Measurements from ENCODE around the gene ATXN7L1. TPM values are rescaled to one million over a fixed set of nuclear protein-coding genes. Genes with fewer than 3 reads are reported as not detected.
"Not testable (repeated sequence)": the region's sequence is repeated elsewhere in the genome, so short reads cannot be mapped to it uniquely, and the experiment has no call there.

Gene ATXN7L1
- total and polyA plus RNA-seq, 2 of the 13 experiments (the other 11 are each of a cell fraction or from before 2014, with no cell fraction given), result 4.1 to 7.8 TPM

DNA sequence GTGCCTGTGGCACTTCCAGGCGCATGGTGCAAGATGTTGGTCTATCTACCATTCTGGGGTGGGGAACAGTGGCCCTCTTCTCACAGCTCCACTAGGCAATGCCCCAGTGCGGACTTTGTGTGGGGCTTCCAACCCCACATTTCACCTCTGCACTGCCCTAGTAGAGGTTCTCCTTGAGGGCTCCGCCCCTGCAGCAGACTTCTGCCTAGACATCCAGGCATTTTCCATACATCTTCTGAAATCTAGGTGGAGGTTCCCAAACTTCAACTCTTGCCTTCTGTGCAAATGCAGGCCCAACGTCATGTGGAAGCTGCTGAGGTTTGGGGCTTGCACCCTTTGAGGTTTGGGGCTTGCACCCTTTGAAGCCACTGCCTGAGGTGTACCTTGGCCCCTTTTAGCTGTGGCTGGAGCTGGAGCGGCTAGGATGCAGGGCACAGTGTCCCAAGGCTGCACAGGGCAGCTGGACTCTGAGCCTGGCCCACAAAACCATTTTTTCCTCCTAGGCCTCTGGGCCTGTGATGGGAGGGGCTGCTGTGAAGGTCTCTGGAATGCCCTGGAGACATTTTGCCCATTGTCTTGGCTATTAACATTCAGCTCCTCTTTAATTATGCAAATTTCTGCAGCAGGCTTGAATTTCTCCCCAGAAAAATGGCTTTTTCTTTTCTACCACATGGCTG is 164.5 kb downstream of the ATXN7L1 start (continued):
- TF ChIP-seq, protein P1, sequence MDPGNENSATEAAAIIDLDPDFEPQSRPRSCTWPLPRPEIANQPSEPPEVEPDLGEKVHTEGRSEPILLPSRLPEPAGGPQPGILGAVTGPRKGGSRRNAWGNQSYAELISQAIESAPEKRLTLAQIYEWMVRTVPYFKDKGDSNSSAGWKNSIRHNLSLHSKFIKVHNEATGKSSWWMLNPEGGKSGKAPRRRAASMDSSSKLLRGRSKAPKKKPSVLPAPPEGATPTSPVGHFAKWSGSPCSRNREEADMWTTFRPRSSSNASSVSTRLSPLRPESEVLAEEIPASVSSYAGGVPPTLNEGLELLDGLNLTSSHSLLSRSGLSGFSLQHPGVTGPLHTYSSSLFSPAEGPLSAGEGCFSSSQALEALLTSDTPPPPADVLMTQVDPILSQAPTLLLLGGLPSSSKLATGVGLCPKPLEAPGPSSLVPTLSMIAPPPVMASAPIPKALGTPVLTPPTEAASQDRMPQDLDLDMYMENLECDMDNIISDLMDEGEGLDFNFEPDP (CRISPR knock-in tag; conservative IDR thresholded peaks at IDR 0.05), result 0 out of 2 replicates have a peak, but pooled peaks have one; percentile 46
- TF ChIP-seq KDM6A (CRISPR knock-in tag; IDR thresholded peaks at IDR 0.05; ENCODE audit: low read depth), result no peak
- no peak for TF ChIP-seq ZNF292 (CRISPR knock-in tag; IDR thresholded peaks at IDR 0.05; ENCODE audit: borderline replicate concordance, low read depth)
- 0 out of 2 replicates have a peak, but pooled peaks have one; percentile 25 for TF ChIP-seq TOPORS (CRISPR knock-in tag; IDR thresholded peaks at IDR 0.05)
- 0 out of 2 replicates have a peak, but pooled peaks have one; percentile 54 for TF ChIP-seq CBX5 (CRISPR knock-in tag; IDR thresholded peaks at IDR 0.05; ENCODE audit: borderline replicate concordance)
- TF ChIP-seq PAF1 (CRISPR knock-in tag; IDR thresholded peaks at IDR 0.05), result no peak
- TF ChIP-seq, protein P2, sequence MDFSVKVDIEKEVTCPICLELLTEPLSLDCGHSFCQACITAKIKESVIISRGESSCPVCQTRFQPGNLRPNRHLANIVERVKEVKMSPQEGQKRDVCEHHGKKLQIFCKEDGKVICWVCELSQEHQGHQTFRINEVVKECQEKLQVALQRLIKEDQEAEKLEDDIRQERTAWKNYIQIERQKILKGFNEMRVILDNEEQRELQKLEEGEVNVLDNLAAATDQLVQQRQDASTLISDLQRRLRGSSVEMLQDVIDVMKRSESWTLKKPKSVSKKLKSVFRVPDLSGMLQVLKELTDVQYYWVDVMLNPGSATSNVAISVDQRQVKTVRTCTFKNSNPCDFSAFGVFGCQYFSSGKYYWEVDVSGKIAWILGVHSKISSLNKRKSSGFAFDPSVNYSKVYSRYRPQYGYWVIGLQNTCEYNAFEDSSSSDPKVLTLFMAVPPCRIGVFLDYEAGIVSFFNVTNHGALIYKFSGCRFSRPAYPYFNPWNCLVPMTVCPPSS (IDR thresholded peaks at IDR 0.05), result no peak
- TF ChIP-seq SAFB2 (CRISPR knock-in tag; IDR thresholded peaks at IDR 0.05; ENCODE audit: borderline replicate concordance, low read depth), result no peak

DNA sequence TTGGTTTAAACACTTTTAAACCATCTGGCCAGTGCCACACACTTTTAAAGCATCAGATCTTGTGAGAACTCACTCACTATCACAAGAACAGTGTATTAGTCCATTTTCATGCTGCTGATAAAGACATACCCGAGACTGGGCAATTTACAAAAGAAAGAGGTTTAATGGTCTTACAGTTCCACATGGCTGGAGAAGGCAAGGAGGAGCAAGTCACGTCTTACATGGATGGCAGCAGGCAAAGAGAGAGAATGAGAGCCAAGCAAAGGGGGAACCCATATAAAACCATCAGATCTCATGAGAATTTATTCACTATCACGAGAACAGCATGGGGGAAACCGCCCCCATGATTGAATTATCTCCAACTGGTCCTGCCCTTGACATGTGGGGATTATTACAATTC is 165.7 kb downstream of the ATXN7L1 start:
- H3K27ac ChIP-seq (ENCODE audit: extremely low read length, insufficient read depth, low read length); intact Hi-C loops (cut with micrococcal nuclease; ENCODE audit: unreplicated experiment); POLR2A ChIA-PET; H3K79me2 ChIP-seq (ENCODE audit: insufficient read depth, low read length); H3K4me1 ChIP-seq (ENCODE audit: insufficient read depth, low read length); FAIRE-seq; H3K4me3 ChIP-seq (replicated peaks in 1 of 3; ENCODE audit: insufficient read depth in 1 of 3, low read depth in 2 of 3, low read length in 3 of 3); BruUV-seq (replicated peaks); H3K27me3 ChIP-seq (ENCODE audit: control insufficient read depth in 1 of 2, insufficient read depth in 2 of 2, low read length in 2 of 2); H4K20me1 ChIP-seq (ENCODE audit: insufficient read depth, low read length); H3K4me2 ChIP-seq (ENCODE audit: low read depth, low read length); DNase-seq (ENCODE audit: low spot score); in situ Hi-C loops (cut with HindIII; ENCODE audit: extremely low pct_ligation_motif_present, low pct_unique_long_range_greater_than_20kb); ATAC-seq; H3K9ac ChIP-seq (ENCODE audit: insufficient read depth, low read depth, low read length); H2AFZ ChIP-seq (ENCODE audit: low read length); H3K36me3 ChIP-seq (replicated peaks in 1 of 2; ENCODE audit: control insufficient read depth in 1 of 2, insufficient read depth in 2 of 2, low read length in 2 of 2); CTCF ChIA-PET (ENCODE audit: low intra/inter-chr PET ratio, low total read pairs): not testable (repeated sequence)
- H3K9me3 ChIP-seq (ENCODE audit: low read length), result peaks cover 29% of the 10 kb centered on the region
- 99% methylated on average over 4 of the region's 4 CpGs for WGBS (ENCODE audit: low lambda C conversion rate)
